ENCODE results near the gene CASKIN2.

DNA sequence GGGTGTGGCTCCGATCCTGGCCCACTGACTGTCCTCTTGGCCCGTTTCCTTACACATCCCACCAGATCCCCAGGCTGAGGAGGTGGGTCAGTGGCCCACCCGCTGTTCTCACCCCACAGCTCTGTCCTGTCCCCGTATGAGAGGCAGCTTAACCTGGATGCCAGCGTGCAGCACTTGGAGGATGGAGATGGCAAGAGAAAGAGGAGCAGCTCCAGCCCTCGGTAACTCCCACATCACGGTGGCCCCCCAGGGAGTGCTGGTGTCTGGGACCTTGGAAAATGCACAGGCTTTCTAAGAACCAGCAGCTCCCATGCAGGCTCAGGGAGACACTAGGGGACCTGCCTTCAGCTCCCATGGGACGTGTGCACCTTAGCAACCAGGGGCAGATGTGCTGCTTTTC lies 6.0 kb upstream of the CASKIN2 start:
- no peak for TF ChIP-seq CTCF (IDR thresholded peaks at IDR 0.05; ENCODE audit: low read depth, low read length)
- no peak for TF ChIP-seq EZH2phosphoT487 (IDR thresholded peaks at IDR 0.05; ENCODE audit: low read depth)

All from OCI-LY3 (cell line).